ENCODE data around the gene ARSG. TPM values are rescaled to one million over a fixed set of nuclear protein-coding genes. Genes with fewer than 3 reads are reported as not detected.

The ARSG gene
- total and polyA plus RNA-seq, 10 of the 15 experiments (the other 5 are each of a cell fraction or from before 2014, with no cell fraction given): 2.9 to 13.5 (median 7.6) TPM

GRCh38 chr17:68296217-68297191 is 5.2 kb downstream of the ARSG start:
- in situ Hi-C loops (cut with MboI): no loop called here
- RAD21 ChIA-PET (ENCODE audit: unreplicated experiment): interaction anchor here (0.6 kb wide), 1 partner anchor 318 kb away, joined by 3 read pairs; no protein-coding TSS in a partner anchor
- H3K79me2 ChIP-seq (ENCODE audit: control insufficient read depth, insufficient read depth, low read length): peaks cover 6% of the 10 kb centered on the region
- H3K9me3 ChIP-seq (replicated peaks; ENCODE audit: control insufficient read depth, insufficient read depth, low read length): no peaks in the 10 kb centered on the region
- no peak for FAIRE-seq
- no peak for ATAC-seq
- H3K27ac ChIP-seq (ENCODE audit: control insufficient read depth, insufficient read depth): no peak overlapping the region
- no peak overlapping the region for H3K4me2 ChIP-seq (ENCODE audit: control insufficient read depth, insufficient read depth)
- no peaks in the 10 kb centered on the region for H3K36me3 ChIP-seq (ENCODE audit: control insufficient read depth in 2 of 2, insufficient read depth in 2 of 2, low read length in 1 of 2)
- CTCF ChIA-PET: interaction anchor here (0.6 to 1.3 kb wide), 4 partner anchors 10 to 166 kb away, joined by 3 to 4 read pairs (median 3); no protein-coding TSS in a partner anchor
- H2AFZ ChIP-seq (ENCODE audit: control insufficient read depth, low read depth, low read length): no peak overlapping the region
- H4K20me1 ChIP-seq (ENCODE audit: control insufficient read depth, insufficient read depth): no peaks in the 10 kb centered on the region
- no peak for DNase-seq (ENCODE audit: low read depth, low spot score)
- POLR2A ChIA-PET: interaction anchor here (0.7 kb wide), 1 partner anchor 1218 kb away, joined by 3 read pairs; no protein-coding TSS in a partner anchor
- no peak overlapping the region for H3K9ac ChIP-seq (ENCODE audit: control insufficient read depth, insufficient read depth, low read length)
- no peak overlapping the region for H3K4me3 ChIP-seq
- SMC1A ChIA-PET (ENCODE audit: uncharacterized antibody, unreplicated experiment): no interaction called here
- peaks cover 9% of the 10 kb centered on the region; the same call in 1 of the 2 replicates for H3K4me1 ChIP-seq (ENCODE audit: control insufficient read depth, insufficient read depth, low read length)
- TF ChIP-seq RUNX3 (IDR thresholded peaks at IDR 0.05; ENCODE audit: low read length) (peak; percentile 71), SMARCA5 (IDR thresholded peaks at IDR 0.05) (no peak)
- 75% methylated on average over 18 of the region's 18 CpGs for WGBS (ENCODE audit: insufficient coverage, insufficient replicate concordance, low lambda C conversion rate, missing lambda C conversion rate)
- intact Hi-C loops (cut with micrococcal nuclease; ENCODE audit: unreplicated experiment): no loop called here
- no TSS peak for BruUV-seq (replicated peaks)
- no peaks in the 10 kb centered on the region for H3K27me3 ChIP-seq (replicated peaks in 1 of 2; ENCODE audit: control insufficient read depth in 2 of 2, insufficient read depth in 2 of 2, low read length in 1 of 2)

- 76% methylated on average over 4 of the region's 4 CpGs for WGBS (ENCODE audit: insufficient coverage, insufficient replicate concordance, low lambda C conversion rate, missing lambda C conversion rate)
- H4K20me1 ChIP-seq (ENCODE audit: control insufficient read depth, insufficient read depth): no peaks in the 10 kb centered on the region
- in situ Hi-C loops (cut with MboI) (no loop called here), intact Hi-C loops (cut with micrococcal nuclease; ENCODE audit: unreplicated experiment) (no loop called here)
- peaks cover 6% of the 10 kb centered on the region for H3K79me2 ChIP-seq (ENCODE audit: control insufficient read depth, insufficient read depth, low read length)
- no peak for FAIRE-seq
- no peak overlapping the region for H2AFZ ChIP-seq (ENCODE audit: control insufficient read depth, low read depth, low read length)
- ChIA-PET SMC1A (ENCODE audit: uncharacterized antibody, unreplicated experiment) (no interaction called here), RAD21 (ENCODE audit: unreplicated experiment) (no interaction called here), CTCF (interaction anchor here (0.7 to 1.3 kb wide), 3 partner anchors 9 to 102 kb away, joined by 3 to 4 read pairs (median 3); no protein-coding TSS in a partner anchor), POLR2A (no interaction called here)
- H3K9me3 ChIP-seq (replicated peaks; ENCODE audit: control insufficient read depth, insufficient read depth, low read length): no peaks in the 10 kb centered on the region
- ATAC-seq: no peak
- no peak overlapping the region for H3K4me2 ChIP-seq (ENCODE audit: control insufficient read depth, insufficient read depth)
- H3K4me1 ChIP-seq (ENCODE audit: control insufficient read depth, insufficient read depth, low read length): peaks cover 9% of the 10 kb centered on the region; the same call in 1 of the 2 replicates
- no peaks in the 10 kb centered on the region for H3K36me3 ChIP-seq (ENCODE audit: control insufficient read depth in 2 of 2, insufficient read depth in 2 of 2, low read length in 1 of 2)
- no peak overlapping the region for H3K9ac ChIP-seq (ENCODE audit: control insufficient read depth, insufficient read depth, low read length)
- H3K4me3 ChIP-seq: no peak overlapping the region
- no TSS peak for BruUV-seq (replicated peaks)
- DNase-seq (ENCODE audit: low read depth, low spot score): no peak
- H3K27ac ChIP-seq (ENCODE audit: control insufficient read depth, insufficient read depth): no peak overlapping the region
- H3K27me3 ChIP-seq (replicated peaks in 1 of 2; ENCODE audit: control insufficient read depth in 2 of 2, insufficient read depth in 2 of 2, low read length in 1 of 2): no peaks in the 10 kb centered on the region
- TF ChIP-seq KLF5 (IDR thresholded peaks at IDR 0.05; ENCODE audit: partially characterized antibody): no peak
- TF ChIP-seq EP300 (IDR thresholded peaks at IDR 0.05; ENCODE audit: borderline replicate concordance in 1 of 2, control insufficient read depth in 1 of 2, low read depth in 2 of 2, low read length in 2 of 2): no peak
- TF ChIP-seq HCFC1 (IDR thresholded peaks at IDR 0.05; ENCODE audit: low read length): no peak
- no peak for TF ChIP-seq PRDM15 (CRISPR knock-in tag; IDR thresholded peaks at IDR 0.05)
- no peak for TF ChIP-seq SMAD1 (IDR thresholded peaks at IDR 0.05; ENCODE audit: low read depth, partially characterized antibody)
- no peak for TF ChIP-seq JUND (IDR thresholded peaks at IDR 0.05; ENCODE audit: low read depth, low read length)
- TF ChIP-seq HSF1 (IDR thresholded peaks at IDR 0.05; ENCODE audit: low read depth, low read length): no peak
Observed at GRCh38 chr17:68297195-68297594, 5.9 kb downstream of the ARSG start.
